ENCODE measurements around the gene SEC14L3.
A peak's percentile ranks its signal among the peaks of the same experiment; 100 is the strongest.

Gene SEC14L3

GRCh38 chr22:30445438-30446145 lies 26.2 kb downstream of the SEC14L3 start:
- peak; percentile 57 for DNase-seq (ENCODE audit: low read depth)
- no peak for TF ChIP-seq CTCF (conservative IDR thresholded peaks at IDR 0.05; ENCODE audit: low read depth, low read length)

DNA sequence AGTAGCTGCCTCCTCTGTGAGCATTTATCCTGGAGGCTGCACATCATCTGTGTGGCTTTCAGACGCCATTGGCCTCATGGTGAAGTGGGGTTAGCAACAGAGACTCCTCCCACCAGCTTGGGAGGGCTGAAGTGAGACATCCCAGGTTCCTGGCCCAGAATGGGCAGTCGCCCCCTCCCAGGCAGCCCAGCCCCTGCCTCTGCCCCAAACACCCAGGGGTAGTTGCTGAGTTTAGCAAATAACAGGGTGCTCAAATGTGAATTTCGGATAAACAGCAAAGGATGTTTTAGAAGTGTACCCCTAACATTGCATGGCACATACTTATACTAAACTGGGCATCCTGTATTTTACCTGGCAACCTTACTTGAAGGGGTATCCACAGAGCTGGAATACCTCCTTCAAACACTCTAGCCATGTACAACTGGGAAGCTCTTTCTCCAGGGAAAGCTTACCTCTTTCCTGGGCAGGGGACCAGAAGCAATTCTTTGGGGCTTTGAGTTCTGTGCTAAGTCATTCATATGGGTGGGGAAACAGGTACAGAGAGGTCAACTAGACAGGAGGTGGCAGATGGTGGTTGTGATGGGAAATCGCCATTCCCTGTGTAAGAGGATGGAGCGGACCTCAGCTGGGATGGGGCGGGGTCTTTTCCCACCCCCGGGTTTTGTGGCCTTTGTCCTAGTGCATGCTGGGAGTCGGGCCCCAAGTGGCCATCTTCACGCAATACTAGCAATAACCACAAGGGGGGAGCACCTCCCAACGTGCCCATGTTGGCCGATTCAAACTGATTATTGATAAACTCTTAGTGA lies 27.0 kb downstream of the SEC14L3 start:
- TF ChIP-seq CTCF (conservative IDR thresholded peaks at IDR 0.05; ENCODE audit: low read depth, low read length) = peak; percentile 89

More at GRCh38 chr22:30445438-30446145, 26.2 kb downstream of the SEC14L3 start:
- no peak overlapping the region for H3K4me3 ChIP-seq (ENCODE audit: low read depth, low read length)

DNA sequence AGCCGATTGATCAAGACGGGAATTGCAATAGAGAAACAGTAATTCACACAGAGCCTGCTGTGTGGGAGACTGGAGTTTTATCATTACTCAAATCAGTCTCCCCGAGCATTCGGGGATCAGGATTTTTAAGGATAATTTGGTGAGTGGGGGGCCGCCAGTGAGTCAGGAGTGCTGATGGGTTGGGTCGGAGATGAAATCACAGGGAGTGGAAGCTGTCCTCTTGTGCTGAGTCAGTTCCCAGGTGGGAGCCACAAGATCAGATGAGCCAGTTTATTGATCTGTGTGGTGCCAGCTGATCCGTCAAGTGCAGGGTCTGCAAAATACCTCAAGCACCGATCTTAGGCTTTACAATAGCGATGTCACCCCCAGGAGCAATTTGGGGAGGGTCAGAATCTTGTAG lies 30.7 kb downstream of the SEC14L3 start:
- DNase-seq (ENCODE audit: low read depth) = no peak
- H3K4me3 ChIP-seq (ENCODE audit: low read depth, low read length) = no peak overlapping the region
- TF ChIP-seq CTCF (conservative IDR thresholded peaks at IDR 0.05; ENCODE audit: low read depth, low read length) = no peak

More for the DNA sequence above, 27.0 kb downstream of the SEC14L3 start:
- H3K4me3 ChIP-seq (ENCODE audit: low read depth, low read length) = peak overlapping the region; percentile 30
- DNase-seq (ENCODE audit: low read depth) = peak; percentile 73

DNA sequence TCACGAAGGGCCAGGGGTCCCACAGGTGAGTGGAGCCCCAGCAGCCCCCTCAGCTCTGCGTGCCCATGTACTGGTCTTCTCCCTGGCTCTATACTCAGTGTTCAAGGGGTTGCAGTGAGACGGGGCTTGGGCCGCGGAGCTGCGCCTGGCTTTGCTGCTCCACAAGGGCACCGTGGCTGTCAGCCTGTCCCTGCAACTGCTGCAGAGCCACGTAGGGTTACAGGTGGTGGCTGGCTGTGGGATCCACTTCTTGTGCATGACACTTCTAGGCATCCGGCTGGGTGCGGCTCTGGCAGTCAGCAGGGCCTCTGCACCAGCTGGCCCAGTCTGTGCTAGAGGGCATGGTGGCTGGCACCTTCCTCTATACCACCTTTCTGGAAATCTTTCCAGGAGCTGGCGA lies 32.0 kb downstream of the SEC14L3 start:
- no peak for TF ChIP-seq CTCF (conservative IDR thresholded peaks at IDR 0.05; ENCODE audit: low read depth, low read length)

DNA sequence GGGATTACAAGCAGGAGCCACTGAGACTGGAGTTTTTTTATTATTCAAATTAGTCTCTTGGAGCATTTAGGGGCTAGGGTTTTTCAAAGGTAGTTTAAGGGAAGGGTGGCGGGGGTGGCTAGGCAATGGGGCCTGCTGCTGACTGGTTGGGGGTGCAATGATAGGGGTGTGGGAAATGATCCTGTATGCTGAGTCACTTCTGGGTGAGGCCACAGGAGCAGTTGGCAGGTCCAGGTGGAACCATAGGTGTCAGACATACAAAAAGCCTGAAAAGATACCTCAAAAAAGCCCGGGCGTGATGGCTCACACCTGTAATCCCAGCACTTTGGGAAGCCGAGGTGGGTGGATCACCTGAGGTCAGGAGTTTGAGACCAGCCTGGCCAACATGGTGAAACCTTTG lies 32.6 kb downstream of the SEC14L3 start:
- DNase-seq (ENCODE audit: low read depth) = no peak
- no peak overlapping the region for H3K4me3 ChIP-seq (ENCODE audit: low read depth, low read length)
- TF ChIP-seq CTCF (conservative IDR thresholded peaks at IDR 0.05; ENCODE audit: low read depth, low read length) = no peak

More for the DNA sequence above, 32.0 kb downstream of the SEC14L3 start:
- DNase-seq (ENCODE audit: low read depth) = no peak
- H3K4me3 ChIP-seq (ENCODE audit: low read depth, low read length) = no peak overlapping the region

DNA sequence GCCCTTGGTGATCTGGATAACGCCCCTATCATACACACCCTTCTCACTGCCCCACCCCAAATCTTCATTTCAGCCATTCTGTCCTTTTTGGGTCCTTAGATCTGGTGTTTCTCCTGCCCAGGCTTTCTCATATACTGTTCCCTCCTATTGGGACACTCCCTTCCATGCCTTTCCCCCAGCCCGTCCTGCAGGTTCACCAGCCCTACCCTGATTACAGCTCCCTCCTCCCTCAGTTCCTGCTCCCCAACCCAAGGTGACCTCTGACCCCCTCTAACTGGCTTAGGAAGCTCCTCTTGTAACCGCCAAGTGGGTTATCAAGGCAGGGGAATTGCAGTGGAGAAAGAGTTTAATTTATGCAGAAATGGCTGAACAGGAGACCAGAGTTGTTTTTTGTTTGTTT lies 33.3 kb downstream of the SEC14L3 start:
- no peak for TF ChIP-seq CTCF (conservative IDR thresholded peaks at IDR 0.05; ENCODE audit: low read depth, low read length)
- no peak for DNase-seq (ENCODE audit: low read depth)
- no peak overlapping the region for H3K4me3 ChIP-seq (ENCODE audit: low read depth, low read length)
